Keratinocyte (primary cell): Measurements from ENCODE around the gene KRT25.

Experiments used
- CTCF ChIP-seq, 3 experiments: IDR thresholded peaks in 1 of 3; conservative IDR thresholded peaks in 1 of 3; optimal IDR thresholded peaks in 1 of 3; 2 replicates in 2 of 3; 3 replicates in 1 of 3; pipeline versions ENCODE3 to v1.5.1; 2011; ENCODE audit warnings: low read length in 3 of 3, mild to moderate bottlenecking in 3 of 3, moderate library complexity in 2 of 3, control low read depth in 1 of 3, inconsistent platforms in 1 of 3; ENCODE audit not compliant: insufficient read depth in 2 of 3; ENCODE audit errors: extremely low read depth in 1 of 3
- EZH2 ChIP-seq: IDR thresholded peaks from one replicate; pipeline ENCODE4 v1.6.1; 2012; ENCODE audit warnings: inconsistent platforms, mild to moderate bottlenecking, low read length, moderate library complexity

- TF ChIP-seq CTCF (optimal IDR thresholded peaks at IDR 0.05 in 1 of 3, IDR thresholded peaks at IDR 0.05 in 1 of 3, conservative IDR thresholded peaks at IDR 0.05 in 1 of 3; ENCODE audit: extremely low read depth in 1 of 3, insufficient read depth in 2 of 3, low read length in 3 of 3) (peak in 2 of 3 experiments; percentile 38 to 44), EZH2 (no peak)
Observed at GRCh38 chr17:40726919-40727318, 28.2 kb downstream of the KRT25 start.
